ENCODE data around the gene SLC30A10.

DNA sequence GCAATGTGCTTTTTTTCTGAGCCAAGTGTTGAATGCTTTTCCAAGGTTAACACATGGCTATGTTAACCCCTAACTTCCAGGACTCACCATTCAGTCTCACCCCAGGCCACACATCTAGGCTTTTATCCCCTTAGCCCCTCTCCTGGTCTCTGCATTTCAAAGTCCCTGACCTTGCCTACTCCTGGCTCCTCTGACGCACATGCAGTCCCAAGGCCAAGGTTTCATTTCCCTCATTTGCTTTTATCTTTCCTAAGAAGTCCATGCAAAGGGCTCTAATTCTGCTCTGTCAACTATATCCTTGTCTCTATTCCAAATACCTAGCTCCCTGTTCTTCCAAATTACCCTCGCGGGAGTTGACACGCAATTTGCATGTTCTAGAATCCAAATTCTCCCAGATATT lies 25.4 kb downstream of the SLC30A10 start:
- TF ChIP-seq, protein P1, sequence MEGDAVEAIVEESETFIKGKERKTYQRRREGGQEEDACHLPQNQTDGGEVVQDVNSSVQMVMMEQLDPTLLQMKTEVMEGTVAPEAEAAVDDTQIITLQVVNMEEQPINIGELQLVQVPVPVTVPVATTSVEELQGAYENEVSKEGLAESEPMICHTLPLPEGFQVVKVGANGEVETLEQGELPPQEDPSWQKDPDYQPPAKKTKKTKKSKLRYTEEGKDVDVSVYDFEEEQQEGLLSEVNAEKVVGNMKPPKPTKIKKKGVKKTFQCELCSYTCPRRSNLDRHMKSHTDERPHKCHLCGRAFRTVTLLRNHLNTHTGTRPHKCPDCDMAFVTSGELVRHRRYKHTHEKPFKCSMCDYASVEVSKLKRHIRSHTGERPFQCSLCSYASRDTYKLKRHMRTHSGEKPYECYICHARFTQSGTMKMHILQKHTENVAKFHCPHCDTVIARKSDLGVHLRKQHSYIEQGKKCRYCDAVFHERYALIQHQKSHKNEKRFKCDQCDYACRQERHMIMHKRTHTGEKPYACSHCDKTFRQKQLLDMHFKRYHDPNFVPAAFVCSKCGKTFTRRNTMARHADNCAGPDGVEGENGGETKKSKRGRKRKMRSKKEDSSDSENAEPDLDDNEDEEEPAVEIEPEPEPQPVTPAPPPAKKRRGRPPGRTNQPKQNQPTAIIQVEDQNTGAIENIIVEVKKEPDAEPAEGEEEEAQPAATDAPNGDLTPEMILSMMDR (IDR thresholded peaks at IDR 0.05): no peak
- TF ChIP-seq POLR2A (IDR thresholded peaks at IDR 0.05): no peak
